Pons (tissue), 1 donor: ENCODE measurements around the gene INTS4.
"Not testable (repeated sequence)": the region's sequence is repeated elsewhere in the genome, so short reads cannot be mapped to it uniquely, and the experiment has no call there.

Source experiments
- DNase-seq: peaks from one replicate; pipeline ENCODE4 v3.0.0-alpha.2; 2016; ENCODE audit warnings: low spot score

The INTS4 gene

DNA sequence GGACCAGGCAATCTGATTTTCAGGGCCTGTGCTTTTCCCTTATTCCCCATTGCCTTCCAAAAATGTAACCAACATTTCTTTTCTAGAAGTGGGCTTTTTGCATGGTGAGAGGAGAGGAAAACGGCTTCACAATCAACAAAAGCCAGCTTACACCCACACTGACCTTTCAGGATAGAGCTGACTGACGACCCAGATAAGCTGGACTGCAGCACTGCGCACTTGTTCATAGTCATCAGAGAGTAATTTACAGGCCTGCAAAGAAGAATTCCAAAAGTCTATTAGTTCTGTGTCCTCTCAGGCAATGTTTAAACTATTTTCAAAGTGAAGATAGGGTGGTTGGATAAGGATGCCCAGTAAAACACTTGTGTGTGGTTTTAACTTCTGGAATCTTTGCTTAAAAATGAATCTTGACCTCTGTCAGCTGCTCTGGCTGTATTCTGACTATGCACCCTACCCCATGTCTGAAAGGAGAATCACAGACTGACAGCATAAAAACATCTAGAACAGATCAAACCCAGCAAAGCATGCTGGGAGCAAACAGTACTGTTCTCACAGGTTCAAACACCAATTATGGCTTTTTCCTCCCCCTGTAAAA, 35.8 kb downstream of the INTS4 start:
- not testable (repeated sequence) for DNase-seq

GRCh38 chr11:77943296-77943695, 51.2 kb downstream of the INTS4 start:
- not testable (repeated sequence) for DNase-seq

- DNase-seq = not testable (repeated sequence)
Measured at GRCh38 chr11:77942465-77942864, 52.0 kb downstream of the INTS4 start.

GRCh38 chr11:77933596-77933995, 60.9 kb downstream of the INTS4 start:
- not testable (repeated sequence) for DNase-seq

GRCh38 chr11:77930334-77931208, 63.9 kb downstream of the INTS4 start:
- DNase-seq = not testable (repeated sequence)

DNA sequence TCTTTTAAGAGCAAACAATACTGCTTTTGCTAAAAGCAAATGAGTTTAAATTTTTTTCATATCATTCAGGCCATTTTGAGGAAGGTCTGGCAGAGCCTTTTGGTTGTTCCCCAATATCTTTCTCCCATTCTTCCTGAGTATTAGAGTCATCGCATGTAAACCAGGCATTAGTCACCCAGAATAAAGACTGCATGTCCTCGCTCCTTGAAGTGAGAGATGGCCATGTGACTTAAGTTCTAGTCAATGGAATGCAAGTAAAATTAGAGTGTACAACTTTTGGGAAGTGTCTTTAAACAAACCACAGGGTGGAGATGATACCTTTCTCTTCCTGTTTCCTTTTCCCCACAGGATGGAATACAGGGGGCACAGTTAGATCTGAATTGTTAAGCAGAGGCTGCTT, 76.8 kb downstream of the INTS4 start:
- not testable (repeated sequence) for DNase-seq

- DNase-seq = not testable (repeated sequence)
Measured at GRCh38 chr11:77914307-77914791, 80.1 kb downstream of the INTS4 start.

GRCh38 chr11:77913608-77914306, 80.7 kb downstream of the INTS4 start:
- not testable (repeated sequence) for DNase-seq

DNA sequence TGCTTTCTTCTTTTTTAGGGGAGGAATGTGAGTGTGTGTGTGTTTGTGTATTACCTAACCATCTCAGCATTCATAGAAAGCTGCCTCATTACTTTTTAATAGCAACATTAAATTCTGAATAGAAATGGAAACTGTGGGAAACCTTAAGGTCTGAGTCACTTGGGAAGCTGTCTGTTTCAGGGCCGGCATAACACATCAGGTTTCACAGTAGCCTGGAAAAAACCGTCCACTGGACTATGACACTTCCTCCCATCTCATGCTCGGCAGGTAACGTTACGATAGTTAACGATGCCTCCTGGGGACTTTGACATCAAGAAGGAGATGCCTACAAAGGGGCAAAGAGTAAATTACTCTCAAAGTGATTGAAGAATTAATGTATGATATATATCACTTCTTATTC, 83.6 kb downstream of the INTS4 start:
- DNase-seq = not testable (repeated sequence)

DNA sequence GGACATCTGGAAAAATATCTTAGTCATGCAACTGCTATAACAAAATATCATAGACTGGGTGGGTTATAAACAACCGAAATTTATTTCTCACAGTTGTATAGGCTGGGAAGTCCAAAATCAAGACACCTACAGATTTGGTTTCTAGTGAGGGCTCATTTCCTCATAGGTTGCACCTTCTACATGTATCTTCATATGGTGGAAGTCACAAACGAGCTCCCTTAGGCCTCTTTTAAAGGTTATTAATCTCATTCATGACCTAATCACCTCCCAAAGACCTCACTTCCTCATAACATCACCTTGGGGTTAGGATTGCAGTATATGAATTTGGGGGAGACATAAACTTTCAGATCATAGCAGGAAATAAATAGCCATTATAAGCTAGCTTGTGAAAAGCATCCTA, 85.2 kb downstream of the INTS4 start:
- no peak for DNase-seq

- no peak for DNase-seq
Measured at GRCh38 chr11:77908835-77909234, 85.6 kb downstream of the INTS4 start.

GRCh38 chr11:77894949-77895348, 99.5 kb downstream of the INTS4 start:
- not testable (repeated sequence) for DNase-seq

- not testable (repeated sequence) for DNase-seq
Measured at GRCh38 chr11:77891703-77892102, 102.8 kb downstream of the INTS4 start.

DNA sequence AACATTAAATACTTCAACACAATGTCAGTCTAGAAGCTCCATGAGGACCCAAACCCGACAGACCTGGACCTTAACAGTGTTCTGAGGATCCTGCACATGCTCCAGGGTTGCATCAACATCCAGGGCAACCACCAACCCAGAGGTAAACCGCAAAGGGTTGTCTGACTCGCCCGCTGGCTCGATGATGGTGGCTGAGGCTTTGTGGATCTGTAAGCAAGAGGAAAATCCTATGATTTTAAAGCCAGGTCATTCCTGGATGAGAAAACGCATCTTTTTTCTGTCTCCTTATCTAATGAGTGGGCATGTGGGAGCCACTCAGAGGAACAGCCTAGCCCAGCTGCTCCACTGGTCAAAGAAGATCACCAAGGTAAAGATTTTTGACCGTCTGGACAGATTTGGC, 103.2 kb downstream of the INTS4 start:
- not testable (repeated sequence) for DNase-seq

DNA sequence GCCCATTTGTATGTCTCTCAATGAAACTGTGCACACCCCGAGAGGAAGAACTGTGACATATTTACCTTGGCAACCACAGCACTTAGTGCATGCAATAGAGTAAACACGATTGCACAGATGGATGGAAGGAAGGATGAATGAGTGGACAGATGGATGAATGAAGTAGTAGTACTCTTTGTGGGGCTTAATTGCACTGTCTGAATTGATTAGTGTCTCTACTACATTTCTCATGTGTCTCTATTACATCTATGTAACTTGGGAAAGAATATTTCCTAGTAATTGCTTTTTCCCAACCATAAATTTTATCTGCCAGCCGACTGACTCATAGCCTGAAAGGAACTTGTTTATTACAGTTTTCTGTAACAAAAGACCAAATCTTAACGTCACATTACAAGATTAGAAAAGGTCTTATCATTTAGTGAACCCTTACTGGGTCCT, 103.8 kb downstream of the INTS4 start:
- not testable (repeated sequence) for DNase-seq

GRCh38 chr11:77890100-77890614, 104.3 kb downstream of the INTS4 start:
- DNase-seq = not testable (repeated sequence)

GRCh38 chr11:77889045-77889444, 105.4 kb downstream of the INTS4 start:
- not testable (repeated sequence) for DNase-seq

DNA sequence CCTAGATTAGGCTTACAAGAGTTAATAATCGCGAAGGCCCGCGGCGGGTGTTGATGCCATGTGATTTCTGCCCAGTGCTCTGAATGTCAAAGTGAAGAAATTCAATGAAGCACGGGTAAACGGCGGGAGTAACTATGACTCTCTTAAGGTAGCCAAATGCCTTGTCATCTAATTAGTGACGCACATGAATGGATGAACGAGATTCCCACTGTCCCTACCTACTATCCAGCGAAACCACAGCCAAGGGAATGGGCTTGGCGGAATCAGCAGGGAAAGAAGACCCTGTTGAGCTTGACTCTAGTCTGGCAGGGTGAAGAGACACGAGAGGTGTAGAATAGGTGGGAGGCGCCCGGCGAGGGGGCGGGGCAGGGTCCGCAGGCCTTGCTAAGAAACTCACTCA, 108.1 kb downstream of the INTS4 start:
- DNase-seq = no peak

DNA sequence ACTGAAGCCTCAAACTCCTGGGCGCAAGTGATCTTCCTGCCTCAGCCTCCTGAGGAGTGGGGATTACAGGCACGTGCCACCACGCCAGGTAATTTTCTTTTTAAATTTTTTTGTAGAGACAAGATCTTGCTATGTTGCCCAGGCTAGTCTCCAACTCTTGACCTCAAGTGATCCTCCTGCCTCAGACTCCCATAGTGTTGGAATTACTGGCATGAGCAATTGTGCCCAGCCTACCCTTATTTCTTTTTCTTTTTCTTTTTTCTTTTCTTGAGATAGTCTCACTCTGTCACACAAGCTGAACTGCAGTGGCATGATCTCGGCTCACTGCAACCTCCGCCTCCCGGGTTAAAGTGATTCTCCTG, 109.7 kb downstream of the INTS4 start:
- no peak for DNase-seq

DNA sequence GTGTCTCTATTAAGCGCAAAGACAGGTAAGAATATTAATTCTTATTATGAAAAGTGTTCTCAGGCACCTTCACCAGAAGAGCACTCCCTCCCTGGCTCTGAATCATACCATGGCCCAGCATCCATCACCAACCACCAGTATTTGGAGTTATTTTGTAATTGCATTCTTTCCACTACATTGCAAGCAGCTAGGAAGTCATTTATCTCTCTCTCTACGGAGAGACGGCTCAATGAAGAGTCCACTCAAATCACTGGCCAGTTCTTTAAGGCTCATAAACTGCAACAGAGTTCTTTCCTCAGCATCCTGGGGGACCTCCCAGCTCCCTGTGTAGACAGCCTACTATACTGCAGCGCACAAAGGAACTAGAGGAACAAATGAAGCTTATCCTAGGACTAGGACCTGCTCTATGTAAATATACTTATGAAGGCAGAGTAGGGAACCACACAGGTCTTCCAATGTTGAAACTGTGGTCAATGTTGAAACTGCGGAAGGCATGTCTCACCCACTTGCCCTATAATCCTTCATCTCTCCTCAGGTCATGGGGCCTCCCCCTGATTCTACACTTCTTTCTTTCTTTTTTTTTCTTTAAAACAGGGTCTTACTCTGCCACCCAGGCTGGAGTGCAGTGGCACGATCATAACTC, 110.2 kb downstream of the INTS4 start:
- no peak for DNase-seq

GRCh38 chr11:77883775-77884174, 110.7 kb downstream of the INTS4 start:
- no peak for DNase-seq

DNA sequence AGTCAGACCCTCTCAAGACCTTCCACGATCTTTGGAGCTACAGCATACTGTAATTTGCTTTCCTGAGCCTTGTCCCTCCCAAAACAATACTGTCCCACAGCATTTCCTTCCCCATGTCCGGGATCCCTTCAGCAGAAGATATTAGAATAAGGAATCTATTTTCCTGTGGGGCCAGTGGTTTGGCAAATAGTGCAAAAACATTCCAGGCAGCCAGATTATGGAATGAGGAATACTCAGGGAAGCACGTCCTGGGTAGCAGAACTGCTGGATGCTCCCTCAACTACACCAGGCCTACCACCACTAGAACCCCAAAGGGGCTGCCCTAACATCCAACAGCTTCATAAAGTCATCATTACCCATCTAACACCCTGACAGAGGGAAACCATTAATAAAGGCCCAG, 112.1 kb downstream of the INTS4 start:
- no peak for DNase-seq
